Measurements from ENCODE around the gene TTLL8. TPM values are rescaled to one million over a fixed set of nuclear protein-coding genes. Genes with fewer than 3 reads are reported as not detected.
"Not testable (repeated sequence)": the region's sequence is repeated elsewhere in the genome, so short reads cannot be mapped to it uniquely, and the experiment has no call there.

TTLL8 gene
- total RNA-seq, 2 donors from 2014 or later = 0.20 TPM; not detected in 1

- no peak overlapping the region for H3K27ac ChIP-seq (ENCODE audit: low read depth, low read length)
- no peaks in the 10 kb centered on the region for H3K36me3 ChIP-seq (ENCODE audit: control insufficient read depth, insufficient read depth, low read length)
- no peaks in the 10 kb centered on the region for H3K27me3 ChIP-seq (ENCODE audit: control insufficient read depth, insufficient read depth, low read length, poor library complexity, severe bottlenecking)
- DNase-seq = peak; percentile 87
- Mint-ChIP-seq H3K27me3 (ENCODE audit: insufficient read depth) (peaks cover 22% of the 10 kb centered on the region), H3K9me3 (peaks cover 37% of the 10 kb centered on the region), H3K36me3 (ENCODE audit: low read depth) (no peaks in the 10 kb centered on the region), H3K4me3 (no peak overlapping the region), H3K27ac (no peak overlapping the region), H3K4me1 (no peaks in the 10 kb centered on the region)
- no peak overlapping the region for H3K9ac ChIP-seq (ENCODE audit: extremely low read depth, low read length, poor library complexity, severe bottlenecking)
- H3K9me3 ChIP-seq (ENCODE audit: control insufficient read depth, low read length) = peaks cover 18% of the 10 kb centered on the region
- WGBS, 2 experiments (ENCODE audit: insufficient coverage in 1 of 2, insufficient read length in 1 of 2) = 46 to 53% methylated on average over 10 to 23 of the region's 23 CpGs
- H3K4me1 ChIP-seq (ENCODE audit: control insufficient read depth, insufficient read depth, low read length) = no peaks in the 10 kb centered on the region
- TF ChIP-seq CTCF (conservative IDR thresholded peaks at IDR 0.05) = peak; percentile 82
- no peak overlapping the region for H3K4me3 ChIP-seq (ENCODE audit: low read length)
Observed at GRCh38 chr22:49992921-49993648, 65.0 kb downstream of the TTLL8 start.

- 86 to 90% methylated on average over 4 to 7 of the region's 7 CpGs for WGBS, 2 experiments (ENCODE audit: insufficient coverage in 1 of 2, insufficient read length in 1 of 2)
Observed at GRCh38 chr22:49991907-49992533, 66.1 kb downstream of the TTLL8 start.

GRCh38 chr22:49991167-49991566 lies 66.9 kb downstream of the TTLL8 start:
- Mint-ChIP-seq H3K4me3 (no peak overlapping the region), H3K27me3 (ENCODE audit: insufficient read depth) (peaks cover 34% of the 10 kb centered on the region), H3K4me1 (no peaks in the 10 kb centered on the region), H3K9me3 (peaks cover 52% of the 10 kb centered on the region), H3K27ac (no peak overlapping the region), H3K36me3 (ENCODE audit: low read depth) (no peaks in the 10 kb centered on the region)
- WGBS, 2 experiments (ENCODE audit: insufficient coverage in 1 of 2, insufficient read length in 1 of 2) = 77 to 87% methylated on average over 3 to 6 of the region's 6 CpGs
- DNase-seq = no peak
- H3K4me1 ChIP-seq (ENCODE audit: control insufficient read depth, insufficient read depth, low read length) = no peaks in the 10 kb centered on the region
- no peak overlapping the region for H3K9ac ChIP-seq (ENCODE audit: extremely low read depth, low read length, poor library complexity, severe bottlenecking)
- peaks cover 24% of the 10 kb centered on the region for H3K9me3 ChIP-seq (ENCODE audit: control insufficient read depth, low read length)
- no peak for TF ChIP-seq CTCF (conservative IDR thresholded peaks at IDR 0.05)
- no peak overlapping the region for H3K4me3 ChIP-seq (ENCODE audit: low read length)
- H3K27ac ChIP-seq (ENCODE audit: low read depth, low read length) = no peak overlapping the region
- H3K27me3 ChIP-seq (ENCODE audit: control insufficient read depth, insufficient read depth, low read length, poor library complexity, severe bottlenecking) = peaks cover 4% of the 10 kb centered on the region
- H3K36me3 ChIP-seq (ENCODE audit: control insufficient read depth, insufficient read depth, low read length) = no peaks in the 10 kb centered on the region

More at GRCh38 chr22:49991907-49992533, 66.1 kb downstream of the TTLL8 start:
- Histone ChIP-seq H3K27ac (ENCODE audit: low read depth, low read length) (no peak overlapping the region), H3K4me1 (ENCODE audit: control insufficient read depth, insufficient read depth, low read length) (no peaks in the 10 kb centered on the region), H3K27me3 (ENCODE audit: control insufficient read depth, insufficient read depth, low read length, poor library complexity, severe bottlenecking) (no peaks in the 10 kb centered on the region), H3K9me3 (ENCODE audit: control insufficient read depth, low read length) (peaks cover 18% of the 10 kb centered on the region), H3K9ac (ENCODE audit: extremely low read depth, low read length, poor library complexity, severe bottlenecking) (no peak overlapping the region), H3K36me3 (ENCODE audit: control insufficient read depth, insufficient read depth, low read length) (no peaks in the 10 kb centered on the region), H3K4me3 (ENCODE audit: low read length) (no peak overlapping the region)
- H3K9me3 Mint-ChIP-seq = peaks cover 44% of the 10 kb centered on the region
- H3K4me3 Mint-ChIP-seq = no peak overlapping the region
- no peak overlapping the region for H3K27ac Mint-ChIP-seq
- H3K27me3 Mint-ChIP-seq (ENCODE audit: insufficient read depth) = peaks cover 27% of the 10 kb centered on the region
- DNase-seq = no peak
- no peaks in the 10 kb centered on the region for H3K4me1 Mint-ChIP-seq
- no peaks in the 10 kb centered on the region for H3K36me3 Mint-ChIP-seq (ENCODE audit: low read depth)
- TF ChIP-seq CTCF (conservative IDR thresholded peaks at IDR 0.05) = no peak

- Mint-ChIP-seq H3K27me3 (ENCODE audit: insufficient read depth) (peaks cover 48% of the 10 kb centered on the region), H3K9me3 (peaks cover 52% of the 10 kb centered on the region)
- not testable (repeated sequence) for H3K27ac ChIP-seq (ENCODE audit: low read depth, low read length); H3K4me1 ChIP-seq (ENCODE audit: control insufficient read depth, insufficient read depth, low read length); H3K9ac ChIP-seq (ENCODE audit: extremely low read depth, low read length, poor library complexity, severe bottlenecking); H3K27ac Mint-ChIP-seq; DNase-seq; H3K4me1 Mint-ChIP-seq; H3K4me3 Mint-ChIP-seq; H3K4me3 ChIP-seq (ENCODE audit: low read length); H3K36me3 Mint-ChIP-seq (ENCODE audit: low read depth); H3K36me3 ChIP-seq (ENCODE audit: control insufficient read depth, insufficient read depth, low read length)
- WGBS, 2 experiments (ENCODE audit: insufficient coverage in 1 of 2, insufficient read length in 1 of 2) = 81 to 90% methylated on average over 10 to 24 of the region's 24 CpGs
- Histone ChIP-seq H3K27me3 (ENCODE audit: control insufficient read depth, insufficient read depth, low read length, poor library complexity, severe bottlenecking) (peaks cover 18% of the 10 kb centered on the region), H3K9me3 (ENCODE audit: control insufficient read depth, low read length) (peaks cover 28% of the 10 kb centered on the region)
Observed at GRCh38 chr22:49989826-49990225, 68.3 kb downstream of the TTLL8 start.

Data from endodermal cell (in vitro differentiated cells).